ENCODE results near the gene IP6K2.
"Not testable (repeated sequence)": the region's sequence is repeated elsewhere in the genome, so short reads cannot be mapped to it uniquely, and the experiment has no call there.

The IP6K2 gene

GRCh38 chr3:48725185-48725855, 8.3 kb upstream of the IP6K2 start:
- DNase-seq, result not testable (repeated sequence)

DNA sequence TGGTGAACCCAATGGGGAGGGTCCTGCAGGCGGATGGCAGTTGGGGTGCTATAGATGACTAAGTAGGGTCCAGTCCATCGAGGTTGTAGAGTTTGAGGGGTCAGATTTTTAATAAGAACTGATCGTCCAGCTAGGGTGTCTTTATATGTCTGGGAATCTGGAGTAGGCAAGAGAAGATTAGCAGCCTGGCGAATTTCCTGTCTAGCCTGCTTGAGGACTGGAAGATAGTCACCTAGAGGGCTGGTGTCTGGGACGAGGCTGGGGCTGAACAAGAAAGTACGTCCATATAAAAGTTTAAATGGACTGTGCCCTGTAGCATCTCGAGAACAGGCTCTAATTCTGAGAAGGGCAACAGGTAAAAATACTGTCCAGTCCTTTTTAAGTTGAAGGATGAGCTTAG, 6.7 kb upstream of the IP6K2 start:
- DNase-seq, result no peak

DNA sequence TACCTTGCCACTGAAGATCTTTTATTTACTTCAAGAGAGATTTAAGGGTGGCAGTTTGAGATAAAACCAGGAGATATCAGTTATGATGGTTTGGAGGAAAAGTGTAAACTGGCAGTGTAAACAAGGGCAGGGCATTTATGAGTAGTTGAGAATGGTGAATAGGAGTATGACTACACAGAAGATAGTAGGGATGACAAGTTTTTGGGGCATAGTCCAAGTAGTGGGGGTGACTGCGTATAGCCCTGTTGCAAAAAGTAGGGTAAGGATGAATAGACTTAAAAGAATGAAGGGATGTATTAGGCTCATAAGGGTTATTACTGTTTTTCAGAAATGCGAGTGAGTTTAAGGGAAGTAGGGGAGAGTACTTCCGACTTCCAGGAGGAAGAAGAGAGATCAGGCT, 6.3 kb upstream of the IP6K2 start:
- DNase-seq, result not testable (repeated sequence)

- DNase-seq, result peak; percentile 14
Observed at GRCh38 chr3:48716508-48716981, 476 bp downstream of the IP6K2 start.

- no peak for DNase-seq
Observed at GRCh38 chr3:48715174-48715800, 1.7 kb downstream of the IP6K2 start.

DNA sequence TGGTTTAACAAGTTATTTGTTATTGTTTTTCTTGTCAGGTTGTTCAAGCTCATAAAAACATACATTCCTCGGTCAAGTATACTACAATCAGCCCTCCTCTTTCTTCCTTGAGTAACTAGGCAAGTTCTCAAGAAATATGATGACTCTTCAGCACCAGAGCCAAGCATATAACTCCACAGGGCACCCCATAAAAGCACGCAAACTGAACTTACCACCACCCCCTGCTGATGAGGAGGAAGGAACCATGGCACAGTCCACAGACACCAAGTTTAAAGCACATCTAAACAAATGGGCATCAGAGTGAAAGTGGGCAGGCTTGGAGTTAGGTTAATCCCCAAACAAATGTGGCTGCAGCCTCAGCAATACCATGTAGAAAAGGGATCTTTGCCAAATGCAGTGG, 5.3 kb downstream of the IP6K2 start:
- no peak for DNase-seq

- DNase-seq, result no peak
Observed at GRCh38 chr3:48709051-48709461, 8.0 kb downstream of the IP6K2 start.

DNA sequence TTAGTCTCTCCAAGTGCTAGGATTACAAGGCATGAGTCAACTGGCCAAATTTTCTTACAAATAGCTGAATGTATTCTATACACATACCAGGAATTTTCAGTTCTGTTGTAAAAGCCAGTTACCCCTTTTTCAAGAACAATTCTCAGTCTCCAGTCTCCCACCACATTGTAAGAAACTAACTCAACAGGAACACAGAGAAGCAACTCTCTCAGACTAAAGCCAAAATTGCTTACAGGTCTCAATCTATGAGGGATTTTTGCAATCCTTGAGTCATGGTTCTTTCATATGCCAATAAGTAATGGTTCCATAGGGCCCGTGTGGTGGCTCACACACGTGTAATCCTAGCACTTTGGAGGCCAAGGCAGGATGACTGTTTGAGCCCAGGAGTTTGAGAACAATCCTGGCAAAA, 8.5 kb downstream of the IP6K2 start:
- no peak for DNase-seq

DNA sequence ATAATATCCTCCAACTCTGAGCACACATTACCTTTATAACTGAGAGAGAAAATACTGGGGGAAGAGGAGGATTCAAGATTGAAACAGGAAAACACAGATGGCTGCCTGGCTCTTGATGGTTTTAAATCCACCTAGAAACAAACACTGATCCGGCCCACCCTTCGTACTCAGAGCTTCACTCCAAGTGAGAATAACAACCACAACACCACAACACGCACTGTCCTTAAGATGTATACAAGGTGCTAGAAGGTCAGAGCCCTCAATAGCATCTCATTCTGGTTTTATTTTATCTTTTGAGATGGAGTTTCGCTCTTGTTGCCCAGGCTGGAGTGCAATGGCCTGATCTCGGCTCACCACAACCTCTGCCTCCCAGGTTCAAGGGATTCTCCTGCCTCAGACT, 9.9 kb downstream of the IP6K2 start:
- no peak for DNase-seq

DNA sequence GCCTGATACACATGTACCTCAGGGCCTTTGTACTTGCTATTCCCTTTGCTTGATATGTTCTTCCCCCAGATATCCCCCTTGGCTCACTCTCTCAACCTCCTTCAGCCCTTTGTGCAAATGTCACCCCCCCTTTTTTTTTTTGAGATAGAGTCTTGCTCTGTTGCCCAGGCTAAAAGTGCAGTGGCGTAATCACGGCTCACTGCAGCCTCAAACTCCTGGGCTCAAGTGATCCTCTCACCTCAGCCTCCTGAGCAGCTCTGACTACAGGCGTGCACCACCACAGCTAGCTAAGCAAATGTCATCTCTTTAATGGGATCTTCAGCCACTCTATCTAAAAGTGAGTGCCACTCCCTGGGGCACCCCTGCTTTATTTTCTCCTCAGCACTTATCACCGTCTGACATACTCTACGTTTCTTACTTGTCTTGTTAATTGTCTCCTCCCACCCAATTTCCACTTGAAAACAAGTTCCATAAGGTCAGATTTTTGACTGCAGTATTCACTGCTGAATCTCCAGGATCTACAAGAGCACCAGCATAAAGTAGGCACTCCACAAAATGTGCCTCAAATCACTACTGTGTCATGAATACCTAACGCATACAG, 14.6 kb downstream of the IP6K2 start:
- no peak for DNase-seq

- DNase-seq, result no peak
Observed at GRCh38 chr3:48700731-48701405, 16.2 kb downstream of the IP6K2 start.

DNA sequence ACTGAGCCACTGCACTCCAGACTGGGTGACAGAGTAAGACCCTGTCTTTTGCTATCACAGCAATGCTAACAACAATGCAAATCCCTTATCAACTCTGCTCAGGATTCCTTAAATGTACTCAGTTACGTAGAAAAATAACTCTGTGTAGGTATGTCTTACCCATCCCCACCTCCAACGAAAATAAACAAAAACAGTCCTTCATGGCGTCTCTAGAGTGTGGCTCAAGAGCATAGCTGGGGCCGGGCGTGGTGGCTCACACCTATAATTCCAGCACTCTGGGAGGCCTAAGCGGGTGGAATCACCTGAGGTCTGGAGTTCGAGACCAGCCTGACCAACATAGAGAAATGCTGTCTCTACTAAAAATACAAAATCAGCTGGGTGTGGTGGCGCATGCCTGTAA, 18.1 kb downstream of the IP6K2 start:
- DNase-seq, result no peak

DNA sequence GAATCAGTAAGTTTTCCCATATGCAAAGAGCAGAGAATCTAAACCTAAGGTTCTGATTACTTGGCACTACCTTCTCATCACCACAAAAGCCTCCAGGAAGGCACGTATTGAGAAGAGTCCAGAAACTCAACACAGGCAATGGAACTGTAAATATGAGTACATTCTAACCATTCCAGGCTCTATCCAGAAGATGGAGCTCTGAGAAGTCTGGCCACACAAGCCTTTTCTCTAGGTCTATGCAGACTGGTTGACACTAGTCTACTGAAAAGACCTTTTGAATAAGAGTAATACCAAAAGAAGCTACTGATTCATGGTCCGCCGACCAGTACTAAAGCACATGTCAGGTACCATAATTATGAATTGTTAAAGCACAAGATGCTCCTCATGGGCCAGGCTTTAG, 19.1 kb downstream of the IP6K2 start:
- no peak for DNase-seq

DNA sequence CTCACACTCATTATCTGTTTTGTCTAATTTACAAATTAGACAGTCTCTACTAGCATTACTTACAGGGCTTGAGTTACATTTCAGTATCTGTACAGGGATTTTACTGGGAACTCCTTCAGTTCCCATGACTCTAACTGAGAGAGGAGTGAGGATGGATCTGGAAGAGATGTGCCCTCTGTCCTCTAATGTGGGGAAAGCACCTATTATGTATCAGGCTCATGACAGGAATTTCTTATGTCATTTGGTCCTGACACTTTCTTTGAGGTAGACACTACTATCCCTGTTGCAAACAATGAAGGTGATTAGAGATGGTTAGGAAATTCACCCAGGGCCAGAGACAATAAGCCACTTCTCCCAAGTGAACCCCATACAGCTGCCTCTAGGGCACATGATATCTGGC, 20.4 kb downstream of the IP6K2 start:
- no peak for DNase-seq

DNA sequence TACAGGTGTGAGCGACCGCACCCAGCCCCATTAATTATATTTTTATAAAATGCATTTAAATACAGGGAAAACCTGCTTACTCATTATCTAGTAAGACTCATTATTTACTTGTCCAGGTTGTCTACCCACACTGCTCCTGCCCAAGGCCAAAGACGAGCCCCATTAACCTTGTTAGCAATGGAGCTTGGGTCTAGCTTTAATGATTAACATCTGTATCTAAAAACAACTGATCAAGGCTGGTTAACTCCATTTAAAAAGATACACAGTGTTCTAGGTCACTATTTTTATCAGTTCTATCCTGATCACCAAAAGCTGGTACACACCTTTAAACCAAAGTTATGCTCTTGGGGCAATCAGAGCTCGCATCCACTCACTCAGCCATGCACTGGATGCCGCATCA, 20.9 kb downstream of the IP6K2 start:
- DNase-seq, result no peak

- no peak for DNase-seq
Observed at GRCh38 chr3:48695393-48695753, 21.6 kb downstream of the IP6K2 start.

DNA sequence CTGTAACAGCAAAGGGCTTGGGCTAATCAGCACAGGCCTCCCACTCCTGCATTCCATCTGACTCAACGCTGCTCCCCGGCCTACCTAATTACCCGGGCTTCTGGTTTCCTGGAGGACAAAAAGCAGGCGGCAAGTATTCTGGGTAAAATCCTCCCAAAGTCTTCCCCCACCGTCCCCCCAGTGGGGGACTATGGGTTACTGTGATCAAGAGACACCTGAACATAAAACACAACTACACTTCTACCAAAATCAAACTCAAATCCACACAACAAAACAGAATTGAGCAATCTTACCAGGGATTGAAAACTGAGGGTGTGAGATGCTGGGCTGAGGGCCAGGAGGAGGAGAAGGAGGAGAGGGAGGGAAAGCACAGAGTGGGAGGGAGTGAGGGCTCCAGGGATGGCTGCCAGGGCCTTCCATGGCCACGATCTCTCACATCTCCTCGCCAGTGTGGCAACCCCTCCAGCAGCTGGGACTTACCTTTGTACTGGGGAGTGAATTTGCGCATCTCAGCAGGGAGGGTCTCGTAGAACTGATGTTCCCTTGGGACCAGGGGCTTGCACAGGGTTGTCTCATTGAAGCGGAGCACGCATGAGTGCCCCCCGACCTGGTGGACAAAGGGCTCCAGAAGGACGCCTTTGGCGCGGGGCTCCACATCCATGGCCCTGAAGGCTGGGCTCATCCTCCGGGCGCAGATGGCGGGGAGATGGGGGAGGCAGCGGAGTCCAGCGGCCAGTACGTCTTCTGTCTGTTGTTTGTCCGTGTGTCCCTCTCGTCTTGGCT, 22.2 kb downstream of the IP6K2 start:
- DNase-seq, result no peak

DNA sequence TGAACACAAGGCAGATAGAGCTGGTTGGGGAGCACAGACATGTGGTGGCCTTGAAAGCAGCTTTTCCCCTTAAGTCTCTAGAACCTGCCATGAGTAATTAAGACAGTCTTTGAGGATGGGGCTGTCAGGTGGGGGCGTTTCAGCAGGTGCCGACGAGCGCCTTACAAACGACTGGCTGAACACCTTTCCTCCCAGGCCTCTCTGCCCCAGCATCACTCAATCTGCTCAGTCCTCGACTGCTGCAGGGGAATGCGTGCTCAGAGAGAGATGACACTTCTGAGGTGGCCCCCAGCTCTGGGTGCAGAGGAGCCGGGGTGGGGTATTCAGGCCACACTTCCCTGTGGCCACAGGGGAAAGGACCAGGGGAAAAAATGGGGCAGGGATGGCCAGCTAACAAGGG, 23.2 kb downstream of the IP6K2 start:
- no peak for DNase-seq

- DNase-seq, result no peak
Observed at GRCh38 chr3:48692551-48692950, 24.5 kb downstream of the IP6K2 start.

- no peak for DNase-seq
Observed at GRCh38 chr3:48690846-48691458, 26.1 kb downstream of the IP6K2 start.

DNA sequence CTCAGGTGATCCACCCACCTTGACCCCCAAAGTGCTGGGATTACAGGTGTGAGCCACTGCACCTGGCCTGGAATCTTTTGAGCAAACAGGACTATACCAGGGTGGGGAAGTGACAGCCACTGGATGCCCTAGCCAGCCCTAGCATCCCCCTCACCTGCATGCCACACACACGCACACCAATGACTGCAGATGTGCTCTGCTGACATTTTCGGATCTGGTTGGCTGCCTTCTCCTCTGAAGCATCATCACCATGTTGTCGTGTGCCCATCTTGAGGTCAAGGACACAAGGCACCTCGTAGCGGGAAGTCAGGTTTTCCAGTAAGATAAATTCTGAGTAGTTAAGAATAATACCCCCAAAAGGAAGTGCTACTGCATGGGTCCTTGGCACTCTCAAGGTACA, 27.6 kb downstream of the IP6K2 start:
- DNase-seq, result no peak

- DNase-seq, result no peak
Observed at GRCh38 chr3:48688737-48689075, 28.3 kb downstream of the IP6K2 start.
